ENCODE measurements around the gene ACBD6. TPM values are rescaled to one million over a fixed set of nuclear protein-coding genes. Genes with fewer than 3 reads are reported as not detected.

The ACBD6 gene
- total and polyA plus RNA-seq, 2 of the 4 experiments (the other 2 are of a cell fraction), result 52.5 to 59.1 TPM

DNA sequence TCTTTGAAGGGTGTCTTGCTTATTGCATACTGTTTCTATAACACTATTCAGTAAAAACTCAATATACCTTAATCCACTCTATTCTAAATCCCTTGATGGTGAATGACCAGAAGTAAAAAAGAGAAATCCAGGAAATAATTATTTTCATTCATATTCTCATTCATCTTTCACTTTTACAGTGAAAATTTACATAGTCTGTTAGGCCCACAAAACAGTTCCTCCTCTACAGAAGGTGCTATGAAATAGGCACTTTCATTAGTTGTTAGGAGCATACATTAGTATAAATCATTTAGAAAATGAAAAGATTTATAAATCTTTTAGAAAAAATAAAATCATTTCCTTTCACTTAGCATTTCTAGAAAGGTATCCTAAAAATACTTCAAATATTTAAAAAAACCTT is 157.2 kb downstream of the ACBD6 start:
- Histone ChIP-seq H3K4me3 (ENCODE audit: insufficient read depth, low read depth, low read length) (no peak overlapping the region), H3K18ac (ENCODE audit: low read depth, low read length) (no peak overlapping the region), H3K9ac (ENCODE audit: low read depth, low read length) (no peak overlapping the region), H2AK9ac (replicated peaks; ENCODE audit: low read depth, low read length, poor library complexity) (no peak overlapping the region), H3K36me3 (ENCODE audit: control insufficient read depth, insufficient read depth, low read length) (no peaks in the 10 kb centered on the region), H3K4ac (ENCODE audit: low read depth, low read length) (no peak overlapping the region), H3K27me3 (ENCODE audit: control insufficient read depth, insufficient read depth, low read length) (no peaks in the 10 kb centered on the region), H2BK5ac (ENCODE audit: low read depth, low read length, poor library complexity, severe bottlenecking) (no peak overlapping the region), H3K9me3 (ENCODE audit: control insufficient read depth, insufficient read depth, low read length) (no peaks in the 10 kb centered on the region), H2AFZ (replicated peaks; ENCODE audit: low read length, poor library complexity) (no peak overlapping the region), H2BK15ac (ENCODE audit: low read depth, low read length) (no peak overlapping the region), H3K4me1 (ENCODE audit: control insufficient read depth, insufficient read depth, low read length) (0 out of 2 replicates have a peak, but pooled peaks cover 2% of the 10 kb centered on the region), H4K20me1 (ENCODE audit: insufficient read depth, low read length) (peaks cover 11% of the 10 kb centered on the region; the same call in 1 of the 2 replicates), H3K56ac (ENCODE audit: extremely low read depth, insufficient read depth, low read length) (no peak overlapping the region), H4K5ac (ENCODE audit: low read depth, low read length) (no peak overlapping the region), H2AK5ac (ENCODE audit: low read depth, low read length) (no peak overlapping the region), H4K8ac (ENCODE audit: low read depth in 2 of 2, low read length in 2 of 2) (no peak overlapping the region), H2BK20ac (ENCODE audit: low read depth, low read length) (no peak overlapping the region), H3K9me1 (ENCODE audit: insufficient read depth, low read length) (0 out of 2 replicates have a peak, but pooled peaks cover 6% of the 10 kb centered on the region), H4K91ac (ENCODE audit: insufficient read depth, low read depth, low read length) (no peak overlapping the region), H3K14ac (replicated peaks; ENCODE audit: low read depth, low read length) (no peak overlapping the region), H3K27ac (ENCODE audit: insufficient read depth, low read length) (no peak overlapping the region), H3K23ac (ENCODE audit: low read depth, low read length) (no peak overlapping the region), H2BK120ac (ENCODE audit: low read depth, low read length) (no peak overlapping the region), H3K79me1 (ENCODE audit: low read depth in 1 of 2, low read length in 2 of 2) (peaks cover 9 to 16% of the 10 kb centered on the region in 2 experiments; a peak in 3 of 4 replicates), H3K4me2 (ENCODE audit: low read depth, low read length) (no peak overlapping the region)
- POLR2A ChIA-PET (ENCODE audit: unreplicated experiment), result no interaction called here
- CTCF ChIA-PET, result no interaction called here
- intact Hi-C loops (cut with micrococcal nuclease) (no loop called here), in situ Hi-C loops (cut with MboI; ENCODE audit: low sequenced_read_pairs) (no loop called here), dilution Hi-C loops (cut with HindIII; ENCODE audit: low sequenced_read_pairs, unreplicated experiment) (no loop called here)
- ATAC-seq (ENCODE audit: low read depth) (no peak), DNase-seq (no peak)
- no peak for TF ChIP-seq RFX5 (IDR thresholded peaks at IDR 0.05; ENCODE audit: low read depth, low read length)
- TF ChIP-seq RAD21 (IDR thresholded peaks at IDR 0.05; ENCODE audit: low read length), result no peak
- TF ChIP-seq POLR2A (IDR thresholded peaks at IDR 0.05; ENCODE audit: low read depth, low read length), result no peak
- TF ChIP-seq MXI1 (IDR thresholded peaks at IDR 0.05; ENCODE audit: borderline replicate concordance, low read depth, low read length), result no peak
- TF ChIP-seq SMC3 (IDR thresholded peaks at IDR 0.05; ENCODE audit: low read depth, low read length), result no peak
- TF ChIP-seq, protein P1, sequence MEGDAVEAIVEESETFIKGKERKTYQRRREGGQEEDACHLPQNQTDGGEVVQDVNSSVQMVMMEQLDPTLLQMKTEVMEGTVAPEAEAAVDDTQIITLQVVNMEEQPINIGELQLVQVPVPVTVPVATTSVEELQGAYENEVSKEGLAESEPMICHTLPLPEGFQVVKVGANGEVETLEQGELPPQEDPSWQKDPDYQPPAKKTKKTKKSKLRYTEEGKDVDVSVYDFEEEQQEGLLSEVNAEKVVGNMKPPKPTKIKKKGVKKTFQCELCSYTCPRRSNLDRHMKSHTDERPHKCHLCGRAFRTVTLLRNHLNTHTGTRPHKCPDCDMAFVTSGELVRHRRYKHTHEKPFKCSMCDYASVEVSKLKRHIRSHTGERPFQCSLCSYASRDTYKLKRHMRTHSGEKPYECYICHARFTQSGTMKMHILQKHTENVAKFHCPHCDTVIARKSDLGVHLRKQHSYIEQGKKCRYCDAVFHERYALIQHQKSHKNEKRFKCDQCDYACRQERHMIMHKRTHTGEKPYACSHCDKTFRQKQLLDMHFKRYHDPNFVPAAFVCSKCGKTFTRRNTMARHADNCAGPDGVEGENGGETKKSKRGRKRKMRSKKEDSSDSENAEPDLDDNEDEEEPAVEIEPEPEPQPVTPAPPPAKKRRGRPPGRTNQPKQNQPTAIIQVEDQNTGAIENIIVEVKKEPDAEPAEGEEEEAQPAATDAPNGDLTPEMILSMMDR (conservative IDR thresholded peaks at IDR 0.05; ENCODE audit: low read depth, low read length), result no peak
- no peak for TF ChIP-seq NFE2L2 (IDR thresholded peaks at IDR 0.05; ENCODE audit: low read depth, low read length)
- no peak for TF ChIP-seq MAZ (IDR thresholded peaks at IDR 0.05; ENCODE audit: borderline replicate concordance, low read depth, low read length)
- no peak for TF ChIP-seq BHLHE40 (IDR thresholded peaks at IDR 0.05; ENCODE audit: low read depth, low read length)
- no peak for TF ChIP-seq RCOR1 (IDR thresholded peaks at IDR 0.05; ENCODE audit: insufficient replicate concordance, low read length)
- TF ChIP-seq, protein P2, sequence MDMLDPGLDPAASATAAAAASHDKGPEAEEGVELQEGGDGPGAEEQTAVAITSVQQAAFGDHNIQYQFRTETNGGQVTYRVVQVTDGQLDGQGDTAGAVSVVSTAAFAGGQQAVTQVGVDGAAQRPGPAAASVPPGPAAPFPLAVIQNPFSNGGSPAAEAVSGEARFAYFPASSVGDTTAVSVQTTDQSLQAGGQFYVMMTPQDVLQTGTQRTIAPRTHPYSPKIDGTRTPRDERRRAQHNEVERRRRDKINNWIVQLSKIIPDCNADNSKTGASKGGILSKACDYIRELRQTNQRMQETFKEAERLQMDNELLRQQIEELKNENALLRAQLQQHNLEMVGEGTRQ (IDR thresholded peaks at IDR 0.05; ENCODE audit: low read depth, low read length), result no peak
- no peak for TF ChIP-seq FOS (IDR thresholded peaks at IDR 0.05; ENCODE audit: low read depth, low read length)
- no peak for TF ChIP-seq CEBPB (IDR thresholded peaks at IDR 0.05; ENCODE audit: low read depth, low read length)
- TF ChIP-seq MAFK (IDR thresholded peaks at IDR 0.05; ENCODE audit: low read depth, low read length), result no peak
- TF ChIP-seq CHD1 (IDR thresholded peaks at IDR 0.05; ENCODE audit: low read depth, low read length), result no peak
- TF ChIP-seq, protein P3, sequence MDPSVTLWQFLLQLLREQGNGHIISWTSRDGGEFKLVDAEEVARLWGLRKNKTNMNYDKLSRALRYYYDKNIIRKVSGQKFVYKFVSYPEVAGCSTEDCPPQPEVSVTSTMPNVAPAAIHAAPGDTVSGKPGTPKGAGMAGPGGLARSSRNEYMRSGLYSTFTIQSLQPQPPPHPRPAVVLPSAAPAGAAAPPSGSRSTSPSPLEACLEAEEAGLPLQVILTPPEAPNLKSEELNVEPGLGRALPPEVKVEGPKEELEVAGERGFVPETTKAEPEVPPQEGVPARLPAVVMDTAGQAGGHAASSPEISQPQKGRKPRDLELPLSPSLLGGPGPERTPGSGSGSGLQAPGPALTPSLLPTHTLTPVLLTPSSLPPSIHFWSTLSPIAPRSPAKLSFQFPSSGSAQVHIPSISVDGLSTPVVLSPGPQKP (IDR thresholded peaks at IDR 0.05; ENCODE audit: borderline replicate concordance, low read depth, low read length), result no peak
- no TSS peak for BruUV-seq (replicated peaks)
